GM21619 (cell line): ENCODE data around the gene KRT36.

Experiments used
- ATAC-seq: cut with Tn5 transposase; IDR thresholded peaks from one replicate; pipeline ENCODE4 v1.9.1; 2021; ENCODE audit not compliant: unreplicated experiment

KRT36 gene

GRCh38 chr17:41522301-41523224 is 32.9 kb upstream of the KRT36 start:
- ATAC-seq, result no peak

DNA sequence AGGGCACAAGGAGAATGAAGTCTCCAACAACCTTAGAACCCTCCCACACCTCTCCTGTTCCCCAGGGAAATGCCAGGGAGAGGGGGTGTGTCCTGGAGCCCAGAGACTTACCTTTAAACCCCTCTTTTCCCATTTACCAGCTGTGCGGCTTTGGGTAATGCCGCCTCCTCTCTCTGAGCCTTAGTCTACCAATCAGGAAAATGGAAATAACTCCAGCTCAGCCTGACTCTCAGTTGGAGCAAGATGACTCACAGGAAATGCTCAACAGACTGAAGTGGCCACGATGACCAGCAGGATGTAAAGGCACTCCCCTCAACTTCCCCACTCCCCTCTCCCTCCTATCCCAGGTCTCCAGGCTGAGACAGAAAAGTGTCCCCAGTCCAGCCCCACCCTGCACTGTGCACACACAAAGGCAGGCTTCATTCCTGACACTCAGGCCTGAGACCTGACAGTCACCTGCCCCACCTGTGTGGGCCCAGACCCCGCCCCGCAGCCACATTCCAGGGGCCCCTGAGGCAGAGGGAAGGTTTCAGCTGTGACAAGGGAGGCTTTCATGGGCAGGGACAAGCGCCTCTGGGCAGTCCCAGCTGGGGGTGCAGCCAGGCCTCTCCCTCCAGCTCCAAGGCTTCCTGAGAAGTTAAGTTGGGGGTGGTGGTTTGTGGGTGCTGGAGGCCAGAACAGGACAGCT is 32.0 kb upstream of the KRT36 start:
- no peak for ATAC-seq

GRCh38 chr17:41520821-41521521 is 31.3 kb upstream of the KRT36 start:
- ATAC-seq, result no peak

DNA sequence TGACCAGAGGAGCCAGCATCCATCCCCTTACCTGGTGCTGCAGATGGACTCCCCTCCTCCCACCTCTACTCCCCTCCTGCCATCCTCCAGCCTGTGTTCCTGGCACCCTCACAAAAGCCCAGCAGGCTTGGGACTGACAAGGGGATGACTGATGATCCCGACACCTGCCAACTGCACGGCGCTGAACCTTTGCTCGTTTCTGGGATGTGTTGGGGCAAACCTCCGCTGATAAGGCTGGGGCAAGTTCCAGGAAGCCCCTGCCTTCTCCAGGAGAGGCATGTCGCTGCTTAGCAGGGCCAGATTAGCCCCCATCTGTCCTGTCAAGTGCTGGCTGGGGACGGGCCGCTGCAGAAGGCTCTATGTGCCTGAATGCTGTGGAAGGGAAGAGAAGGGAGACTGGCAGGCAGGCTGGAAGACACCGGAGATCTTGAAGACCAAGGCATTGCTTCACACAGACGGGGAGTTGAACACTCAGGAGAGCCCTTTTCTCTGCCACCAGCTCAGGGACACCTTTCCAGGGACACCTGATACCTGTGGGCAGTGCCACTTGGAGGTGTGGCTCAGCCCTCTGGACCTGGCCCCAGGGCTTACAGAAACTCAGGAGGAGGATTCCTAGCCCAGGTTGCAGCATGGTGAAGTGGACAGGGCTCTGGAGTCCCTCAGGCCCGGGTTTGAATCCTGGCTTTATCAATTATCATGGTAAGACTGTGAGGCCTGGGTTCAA is 30.0 kb upstream of the KRT36 start:
- no peak for ATAC-seq

DNA sequence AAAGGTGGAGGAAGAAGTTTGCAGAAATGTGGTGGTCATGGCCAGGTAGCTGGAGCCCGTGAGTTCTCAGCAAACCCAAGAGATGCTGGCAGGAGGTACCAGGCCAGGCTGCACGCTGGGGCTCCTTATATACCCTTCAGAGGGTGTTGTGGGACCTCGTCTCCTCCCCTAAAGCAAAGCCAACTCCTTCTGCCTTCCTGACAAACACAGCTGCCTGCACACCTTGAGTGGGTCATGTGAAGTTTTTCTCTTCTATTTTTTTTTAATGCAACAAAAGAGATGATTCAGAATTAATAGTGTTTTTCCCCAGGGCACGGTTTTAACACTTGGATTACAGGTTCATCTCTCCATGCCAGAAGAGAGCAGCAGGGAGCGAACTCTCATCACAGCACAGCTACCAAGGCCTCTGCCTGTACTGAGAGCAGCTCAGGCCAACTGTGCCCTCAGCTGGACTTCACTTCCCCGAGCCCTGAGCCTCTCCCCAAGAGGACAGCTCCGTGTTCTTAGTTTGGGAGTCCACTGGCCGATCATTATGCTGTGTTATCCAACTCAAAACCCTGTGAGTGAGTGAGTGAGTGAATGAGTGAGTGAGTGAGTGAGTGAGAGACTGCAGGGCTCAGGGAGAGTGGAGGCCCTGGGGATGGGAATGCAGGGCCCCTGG is 29.2 kb upstream of the KRT36 start, which contains the start of gene KRT15:
KRT15 (minus strand) TSS at position 102 of the 661 bp plus-strand sequence; CDS start at position 39, 63 bp downstream.
- no peak for ATAC-seq

DNA sequence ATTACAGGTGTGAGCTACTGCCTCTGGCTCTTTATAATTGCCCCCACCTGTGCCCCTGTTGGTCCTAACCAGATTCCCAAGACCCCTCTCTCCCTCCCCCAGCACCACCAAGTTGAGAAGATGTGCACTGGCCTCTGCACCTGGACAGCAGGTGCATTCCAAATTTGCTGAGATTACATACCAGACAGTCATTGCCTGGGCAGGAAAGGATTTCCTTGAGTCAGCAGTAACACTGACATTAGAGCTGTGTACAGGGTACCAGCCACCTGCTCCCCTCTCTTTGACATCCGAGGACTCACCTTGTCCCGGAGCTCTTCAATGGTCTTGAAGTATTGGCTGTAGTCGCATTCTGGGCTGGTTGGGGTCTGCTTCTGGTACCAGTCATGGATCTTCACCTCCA is 28.3 kb upstream of the KRT36 start:
- no peak for ATAC-seq

DNA sequence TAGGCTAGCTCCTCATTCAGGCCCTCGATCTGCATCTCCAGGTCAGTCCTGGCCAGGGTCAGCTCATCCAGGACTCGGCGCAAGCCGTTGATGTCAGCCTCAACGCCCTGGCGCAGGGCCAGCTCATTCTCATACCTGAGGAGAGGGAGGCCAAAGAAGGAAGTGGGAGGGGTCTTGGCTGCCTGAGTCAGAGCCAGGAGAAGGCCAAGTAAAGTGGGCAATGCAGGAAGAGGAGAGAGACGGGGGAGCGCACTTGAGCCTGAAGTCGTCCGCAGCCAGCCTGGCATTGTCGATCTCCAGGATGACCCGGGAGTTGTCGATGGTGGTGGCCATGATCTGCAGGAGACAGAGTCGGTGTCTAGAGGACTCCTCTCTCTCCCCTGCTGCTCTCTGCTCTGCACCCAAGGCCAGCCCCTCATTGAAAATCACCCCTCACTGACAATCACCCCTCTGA is 27.1 kb upstream of the KRT36 start:
- no peak for ATAC-seq

GRCh38 chr17:41516147-41516829 is 26.6 kb upstream of the KRT36 start:
- ATAC-seq, result no peak

GRCh38 chr17:41513168-41513547 is 23.4 kb upstream of the KRT36 start:
- no peak for ATAC-seq

DNA sequence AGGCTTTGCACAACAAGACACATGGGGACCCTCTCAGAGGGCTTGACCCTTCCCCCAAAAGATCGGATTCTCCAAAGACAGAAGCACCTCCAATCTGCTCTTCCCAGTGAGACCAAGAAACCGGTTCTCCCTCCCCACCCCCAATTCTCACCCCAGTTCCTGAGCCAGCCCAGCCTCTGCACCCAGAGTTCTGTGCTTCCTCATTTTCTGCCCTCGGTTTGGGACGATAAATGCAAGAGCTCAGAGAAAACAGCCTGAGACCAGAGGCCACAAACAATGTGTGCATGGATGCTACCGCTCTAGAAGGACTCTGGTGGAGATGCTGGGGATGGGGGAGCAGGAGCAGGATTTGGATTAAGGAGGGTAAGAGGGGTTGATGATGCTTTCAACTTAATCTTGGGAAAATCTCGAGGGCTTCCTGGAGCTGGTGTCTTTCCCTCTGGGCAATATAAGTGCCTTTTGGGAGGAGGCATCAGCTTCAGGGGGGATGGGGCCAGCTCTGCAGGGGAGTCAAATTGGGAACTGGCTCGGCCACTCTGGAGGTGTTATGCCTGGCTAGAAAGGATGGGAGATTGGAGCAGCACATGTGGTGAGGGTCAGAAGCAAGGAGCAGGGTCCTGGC is 22.9 kb upstream of the KRT36 start:
- ATAC-seq, result no peak

- no peak for ATAC-seq
These were observed 22.0 kb upstream of the KRT36 start for GRCh38 chr17:41511716-41512115.

DNA sequence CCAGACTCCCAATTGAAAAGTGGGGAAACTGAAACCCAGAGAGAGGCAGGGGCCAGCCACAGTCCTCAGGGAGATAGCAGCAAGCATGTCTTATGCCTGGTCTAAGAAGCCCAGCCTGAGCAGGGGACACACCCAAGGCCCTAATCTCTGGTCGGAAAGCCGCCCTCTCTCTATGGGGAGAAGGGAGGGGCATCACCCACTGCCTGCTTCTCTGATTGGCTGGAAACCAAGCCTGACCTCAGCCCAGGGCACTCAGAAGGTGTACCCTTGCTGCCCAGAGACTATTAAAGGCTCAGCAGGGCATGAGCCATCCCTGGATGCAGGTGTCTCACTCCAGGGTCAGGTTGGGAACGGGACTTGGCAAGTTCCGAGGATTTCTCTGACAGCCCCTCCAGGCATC is 21.4 kb upstream of the KRT36 start:
- no peak for ATAC-seq

GRCh38 chr17:41510251-41511065 is 20.7 kb upstream of the KRT36 start:
- ATAC-seq, result no peak

DNA sequence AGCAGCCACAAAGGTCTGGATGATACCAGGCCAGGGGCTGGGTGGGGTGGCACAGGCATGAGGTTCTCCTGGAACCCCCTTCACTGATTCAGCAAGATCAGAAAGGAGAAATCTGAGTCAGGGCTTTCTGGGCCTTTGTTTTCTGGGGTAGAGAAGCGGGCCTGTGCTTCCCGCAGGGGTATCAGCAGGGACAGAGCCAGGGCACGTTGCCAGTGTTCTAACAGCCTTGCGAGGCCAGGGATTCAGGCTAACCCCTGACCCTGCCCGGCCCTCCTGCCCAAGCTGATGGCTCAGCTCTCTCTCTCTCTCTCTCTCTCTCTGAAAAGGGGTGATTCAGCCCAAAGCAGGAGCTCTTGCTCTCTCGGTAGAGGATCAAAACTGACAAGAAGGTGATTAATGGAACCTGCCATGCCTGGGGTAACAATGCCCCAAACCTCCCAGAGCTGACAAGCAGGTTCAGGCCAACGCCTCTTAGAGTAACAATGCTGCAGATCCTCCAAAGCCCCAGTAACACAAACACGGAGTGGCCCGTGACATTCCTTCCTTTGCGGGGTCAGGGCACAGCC is 17.7 kb upstream of the KRT36 start:
- ATAC-seq, result no peak

GRCh38 chr17:41505809-41506767 is 16.4 kb upstream of the KRT36 start:
- ATAC-seq, result no peak

- no peak for ATAC-seq
These were observed 15.5 kb upstream of the KRT36 start, which contains the start of gene KRT13 for GRCh38 chr17:41505007-41505808. Gene KRT13, minus strand, starts transcription at chr17:41505612. Its CDS starts 62 bp downstream, at chr17:41505550.
